ENCODE results near the gene PEA15.

Gene PEA15

GRCh38 chr1:160232911-160233310 lies 27.7 kb downstream of the PEA15 start:
- DNase-seq (ENCODE audit: low spot score) = no peak
- Histone ChIP-seq H3K4me3 (no peak overlapping the region), H3K27ac (no peak overlapping the region)
- TF ChIP-seq CTCF (IDR thresholded peaks at IDR 0.05) = no peak

- no peak overlapping the region for H3K27ac ChIP-seq
- no peak for DNase-seq (ENCODE audit: low spot score)
- TF ChIP-seq CTCF (IDR thresholded peaks at IDR 0.05) = no peak
- no peak overlapping the region for H3K4me3 ChIP-seq
Observed at GRCh38 chr1:160236806-160237205, 31.6 kb downstream of the PEA15 start.

GRCh38 chr1:160237558-160237957 lies 32.4 kb downstream of the PEA15 start:
- H3K4me3 ChIP-seq = no peak overlapping the region
- no peak for DNase-seq (ENCODE audit: low spot score)
- no peak overlapping the region for H3K27ac ChIP-seq
- TF ChIP-seq CTCF (IDR thresholded peaks at IDR 0.05) = no peak

- no peak overlapping the region for H3K27ac ChIP-seq
- no peak for DNase-seq (ENCODE audit: low spot score)
- no peak for TF ChIP-seq CTCF (IDR thresholded peaks at IDR 0.05)
- H3K4me3 ChIP-seq = no peak overlapping the region
Observed at GRCh38 chr1:160238408-160238807, 33.2 kb downstream of the PEA15 start.

- Histone ChIP-seq H3K27ac (no peak overlapping the region), H3K4me3 (no peak overlapping the region)
- no peak for DNase-seq (ENCODE audit: low spot score)
- no peak for TF ChIP-seq CTCF (IDR thresholded peaks at IDR 0.05)
Observed at GRCh38 chr1:160239582-160240299, 34.6 kb downstream of the PEA15 start.

- Histone ChIP-seq H3K27ac (no peak overlapping the region), H3K4me3 (no peak overlapping the region)
- no peak for TF ChIP-seq CTCF (IDR thresholded peaks at IDR 0.05)
- DNase-seq (ENCODE audit: low spot score) = no peak
Observed at GRCh38 chr1:160243767-160244166, 38.6 kb downstream of the PEA15 start.

GRCh38 chr1:160244209-160244608 lies 39.0 kb downstream of the PEA15 start:
- no peak overlapping the region for H3K27ac ChIP-seq
- TF ChIP-seq CTCF (IDR thresholded peaks at IDR 0.05) = no peak
- no peak for DNase-seq (ENCODE audit: low spot score)
- H3K4me3 ChIP-seq = no peak overlapping the region

All from coronary artery (tissue), 2 donors.